Activated CD4-positive, alpha-beta T cell treated with anti-CD3 and anti-CD28 coated beads, Interleukin-2, amount 10 ng/mL, durations not matched to agents 7 days and 5 days (primary cell): ENCODE results near the gene CEACAM1. TPM values are rescaled to one million over a fixed set of nuclear protein-coding genes. Genes with fewer than 3 reads are reported as not detected.
"Not testable (repeated sequence)": the region's sequence is repeated elsewhere in the genome, so short reads cannot be mapped to it uniquely, and the experiment has no call there.

Experiments used
- CTCF ChIA-PET: fragments of 350-600 bp; sonication (Branson Sonifier 250); formaldehyde crosslinking; loops from one replicate; lab custom pipeline; 2021; ENCODE audit warnings: antibody characterized with exemption; lab: Charles Lee
- POLR2A ChIA-PET: fragments of 350-600 bp; sonication (Branson Sonifier 250); formaldehyde crosslinking; loops from one replicate; lab custom pipeline; 2021; ENCODE audit warnings: antibody characterized with exemption; lab: Charles Lee
- DNase-seq: peaks from one replicate; pipeline ENCODE4 v3.0.0-alpha.2; 2020
- H3K27ac Mint-ChIP-seq: one replicate; pipeline ENCODE4 v1.8.0; 2021; ENCODE audit warnings: mild to moderate bottlenecking, moderate library complexity, mixed read lengths
- H3K27me3 Mint-ChIP-seq: one replicate; pipeline ENCODE4 v1.8.0; 2021; ENCODE audit warnings: mixed read lengths
- H3K36me3 Mint-ChIP-seq: one replicate; pipeline ENCODE4 v1.8.0; 2021; ENCODE audit warnings: low read depth, mixed read lengths
- H3K4me1 Mint-ChIP-seq: one replicate; pipeline ENCODE4 v1.8.0; 2021; ENCODE audit warnings: mixed read lengths
- H3K4me3 Mint-ChIP-seq: one replicate; pipeline ENCODE4 v1.8.0; 2021; ENCODE audit warnings: mild to moderate bottlenecking, moderate library complexity, mixed read lengths
- H3K9me3 Mint-ChIP-seq: one replicate; pipeline ENCODE4 v1.8.0; 2021; ENCODE audit warnings: mixed read lengths
- total RNA-seq, 2 experiments: library from RNA; stranded (reverse); gene quantifications; one replicate each; pipeline ENCODE4 v1.2.3, GENCODE V29; 2021

The CEACAM1 gene
- total RNA-seq, 2 experiments from 2014 or later, result 21.0 to 22.2 TPM

DNA sequence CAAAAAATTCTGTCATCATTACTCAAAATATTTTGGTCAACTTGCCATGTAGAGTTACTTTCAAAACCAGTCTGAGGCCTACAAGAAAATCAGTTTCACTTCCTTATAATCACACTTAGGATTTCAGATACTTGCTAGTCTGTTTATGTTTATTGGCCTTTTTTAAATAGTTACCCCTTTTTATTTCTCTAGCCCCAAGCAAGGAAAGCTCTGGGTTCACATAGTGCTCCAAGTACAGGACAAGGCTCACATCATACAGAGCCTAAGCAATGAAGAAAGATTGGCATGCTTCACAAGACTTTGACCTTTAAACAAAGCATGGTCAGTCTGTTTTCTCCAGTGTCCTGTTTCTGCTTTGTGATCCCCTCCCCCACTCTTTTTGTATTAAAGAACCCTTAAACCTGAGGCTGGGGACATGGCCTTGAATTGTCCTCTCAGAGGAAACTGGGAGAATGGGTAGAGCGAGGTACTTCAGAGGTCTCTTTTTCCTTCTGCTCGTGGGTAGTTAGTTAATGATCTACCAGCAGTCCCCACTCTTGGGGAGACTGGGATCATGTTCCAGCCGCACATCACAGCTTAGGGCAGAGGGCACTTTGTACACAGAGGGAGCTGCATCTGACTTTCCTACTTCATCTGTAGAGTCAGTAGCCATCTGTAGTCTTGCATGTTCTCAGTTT is 30.7 kb downstream of the CEACAM1 start:
- no peak overlapping the region for H3K4me3 Mint-ChIP-seq
- no peaks in the 10 kb centered on the region for H3K9me3 Mint-ChIP-seq
- DNase-seq, result no peak
- H3K27me3 Mint-ChIP-seq, result no peaks in the 10 kb centered on the region
- H3K4me1 Mint-ChIP-seq, result peaks cover 40% of the 10 kb centered on the region
- ChIA-PET POLR2A (no interaction called here), CTCF (interaction anchor here (0.8 to 1.4 kb wide), 3 partner anchors 9 to 58 kb away, joined by 3 read pairs; no protein-coding TSS in a partner anchor)
- H3K27ac Mint-ChIP-seq, result peak overlapping the region; percentile 75
- peaks cover 4% of the 10 kb centered on the region for H3K36me3 Mint-ChIP-seq

DNA sequence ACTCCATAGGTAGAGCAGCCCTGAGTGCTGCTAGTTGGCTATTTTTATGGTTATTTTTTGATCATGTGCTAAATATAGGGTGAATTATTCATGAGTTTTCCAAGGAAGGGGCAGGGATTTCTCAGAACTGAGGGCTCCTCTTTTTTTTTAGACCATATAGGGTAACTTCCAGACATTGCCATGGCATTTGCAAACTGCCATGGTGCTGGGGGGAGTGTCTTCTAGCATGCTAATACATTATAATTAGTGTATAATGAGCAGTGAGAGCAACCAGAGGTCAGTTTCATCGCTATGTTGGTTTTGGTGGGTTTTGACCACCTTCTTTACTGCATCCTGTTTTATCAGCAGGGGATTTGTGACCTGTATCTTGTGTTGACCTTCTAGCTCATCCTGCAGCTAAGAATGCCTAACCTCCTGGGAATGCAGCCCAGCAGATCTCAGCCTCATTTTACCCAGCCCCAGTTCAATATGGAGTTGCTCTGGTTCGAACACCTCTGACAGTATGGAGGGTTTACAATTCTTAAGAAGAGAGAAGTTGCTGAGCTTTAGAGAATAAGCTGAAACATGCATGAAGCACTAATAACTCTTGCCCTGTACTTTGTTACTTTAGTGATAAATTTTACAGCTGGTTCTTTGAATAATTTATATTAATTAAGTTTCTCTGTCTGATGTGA is 31.7 kb downstream of the CEACAM1 start:
- H3K27ac Mint-ChIP-seq, result no peak overlapping the region
- peaks cover 4% of the 10 kb centered on the region for H3K36me3 Mint-ChIP-seq
- ChIA-PET POLR2A (no interaction called here), CTCF (interaction anchor here (0.5 to 1.4 kb wide), 2 partner anchors 28 to 56 kb away, joined by 3 to 4 read pairs; no protein-coding TSS in a partner anchor)
- DNase-seq, result no peak
- no peak overlapping the region for H3K4me3 Mint-ChIP-seq
- no peaks in the 10 kb centered on the region for H3K27me3 Mint-ChIP-seq
- H3K9me3 Mint-ChIP-seq, result no peaks in the 10 kb centered on the region
- peaks cover 34% of the 10 kb centered on the region for H3K4me1 Mint-ChIP-seq

DNA sequence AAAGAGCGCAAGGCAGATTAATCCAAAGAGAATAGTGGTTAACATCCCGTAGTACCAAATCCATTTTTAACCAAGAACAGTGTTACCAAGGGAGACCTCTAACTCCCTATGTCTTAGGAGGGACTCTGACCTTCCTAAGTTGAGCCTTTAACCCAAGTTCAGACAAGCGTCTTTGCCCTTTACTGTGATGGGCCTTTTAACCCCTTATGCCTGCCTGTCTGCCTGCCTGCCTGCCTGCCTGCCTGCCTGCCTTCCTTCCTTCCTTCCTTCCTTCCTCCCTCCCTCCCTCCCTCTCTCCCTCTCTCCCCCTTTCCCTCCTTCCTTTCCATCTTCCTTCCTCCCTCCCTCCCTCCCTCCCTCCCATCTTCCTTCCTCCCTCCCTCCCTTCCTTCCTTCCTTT is 32.6 kb downstream of the CEACAM1 start:
- H3K36me3 Mint-ChIP-seq, result peaks cover 4% of the 10 kb centered on the region
- no peaks in the 10 kb centered on the region for H3K27me3 Mint-ChIP-seq
- DNase-seq, result no peak
- CTCF ChIA-PET, result interaction anchor here (0.8 to 1.2 kb wide), 2 partner anchors 12 to 57 kb away, joined by 3 to 4 read pairs; no protein-coding TSS in a partner anchor
- POLR2A ChIA-PET, result no interaction called here
- no peak overlapping the region for H3K27ac Mint-ChIP-seq
- no peak overlapping the region for H3K4me3 Mint-ChIP-seq
- peaks cover 29% of the 10 kb centered on the region for H3K4me1 Mint-ChIP-seq
- H3K9me3 Mint-ChIP-seq, result no peaks in the 10 kb centered on the region

DNA sequence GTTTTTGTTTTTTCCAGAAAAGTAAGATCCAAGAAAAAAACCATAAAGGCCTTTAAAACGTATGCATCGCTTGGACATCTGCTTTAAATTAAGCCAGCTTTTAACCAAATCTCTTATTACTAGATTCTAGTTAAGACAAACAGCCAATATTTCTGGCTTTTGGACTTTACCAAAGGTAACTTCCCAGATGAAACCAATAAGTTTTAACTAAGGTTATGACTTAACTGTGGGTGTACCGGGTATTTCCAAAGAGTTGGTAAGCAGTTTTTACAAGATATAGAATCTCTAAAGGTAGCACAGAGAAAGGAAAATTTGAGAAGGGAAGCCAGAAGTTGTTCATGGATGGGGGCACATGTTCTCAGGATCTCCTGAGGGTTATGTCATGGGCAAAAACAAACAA is 34.0 kb downstream of the CEACAM1 start:
- CTCF ChIA-PET, result interaction anchor here (0.7 to 1.5 kb wide), 2 partner anchors 11 to 44 kb away, joined by 3 read pairs; no protein-coding TSS in a partner anchor

DNA sequence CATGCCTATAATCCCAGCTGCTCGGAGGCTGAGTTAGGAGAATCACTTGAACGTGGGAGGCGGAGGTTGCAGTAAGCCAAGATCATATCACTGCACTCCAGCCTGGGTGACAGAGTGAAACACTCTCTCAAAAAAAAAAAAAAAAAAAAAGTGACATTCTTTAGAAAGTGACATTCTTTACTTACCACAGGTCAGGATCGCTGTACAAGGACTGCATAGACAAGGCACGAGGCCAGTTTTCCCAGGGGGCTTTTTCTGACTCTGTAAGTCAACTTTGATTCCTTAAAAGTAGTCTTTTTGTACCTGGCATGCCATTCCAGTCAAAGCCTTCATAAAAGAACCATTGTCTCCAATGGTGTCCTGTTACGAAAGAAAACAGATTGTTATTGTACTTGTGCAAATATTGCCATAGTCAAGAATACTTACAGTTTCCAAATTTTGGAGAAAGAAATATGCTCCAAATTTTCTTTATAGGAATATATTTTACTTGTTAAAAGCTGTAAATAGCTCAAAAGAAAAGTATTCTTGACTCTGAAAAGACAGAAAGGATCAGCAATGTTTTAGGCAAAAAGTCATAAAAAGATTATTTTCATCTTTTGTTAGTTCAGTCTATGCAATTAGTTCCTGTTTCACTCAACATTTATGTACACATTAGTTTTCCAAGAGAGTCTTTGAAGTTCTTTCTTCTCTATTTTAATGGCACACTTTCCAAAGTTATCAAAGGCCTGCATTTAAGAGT is 39.3 kb downstream of the CEACAM1 start:
- Mint-ChIP-seq H3K36me3 (no peaks in the 10 kb centered on the region), H3K27ac (no peak overlapping the region), H3K4me3 (no peak overlapping the region), H3K27me3 (no peaks in the 10 kb centered on the region), H3K9me3 (no peaks in the 10 kb centered on the region), H3K4me1 (peaks cover 21% of the 10 kb centered on the region)
- no peak for DNase-seq
- ChIA-PET POLR2A (no interaction called here), CTCF (interaction anchor here (2.2 kb wide), 1 partner anchor 9 kb away, joined by 6 read pairs; no protein-coding TSS in a partner anchor)

More for the DNA sequence above, 34.0 kb downstream of the CEACAM1 start:
- H3K4me3 Mint-ChIP-seq, result no peak overlapping the region
- no peak overlapping the region for H3K27ac Mint-ChIP-seq
- POLR2A ChIA-PET, result no interaction called here
- no peaks in the 10 kb centered on the region for H3K27me3 Mint-ChIP-seq
- H3K9me3 Mint-ChIP-seq, result no peaks in the 10 kb centered on the region
- peaks cover 24% of the 10 kb centered on the region for H3K4me1 Mint-ChIP-seq
- H3K36me3 Mint-ChIP-seq, result peaks cover 4% of the 10 kb centered on the region
- DNase-seq, result no peak

DNA sequence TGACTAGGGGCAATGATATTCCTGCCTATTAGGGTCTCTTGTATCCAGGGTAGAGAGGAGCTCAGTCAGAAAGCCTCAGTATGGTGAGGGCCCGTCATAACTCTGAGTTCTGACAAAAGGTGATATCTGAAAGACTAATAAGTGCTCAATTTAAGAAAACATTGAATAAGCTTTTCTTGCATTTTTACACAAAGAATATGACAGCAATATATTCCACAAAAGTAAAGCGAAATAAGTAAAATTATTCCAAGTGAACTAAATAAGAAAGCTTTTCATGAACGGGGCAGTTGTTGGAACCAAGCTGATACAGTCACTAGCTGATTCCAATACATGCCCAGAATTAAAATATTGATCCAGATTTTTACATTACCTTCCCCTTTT is 40.5 kb downstream of the CEACAM1 start:
- ChIA-PET POLR2A (no interaction called here), CTCF (interaction anchor here (2.2 kb wide), 1 partner anchor 8 kb away, joined by 6 read pairs; no protein-coding TSS in a partner anchor)
- Mint-ChIP-seq H3K27me3 (no peaks in the 10 kb centered on the region), H3K4me1 (peaks cover 24% of the 10 kb centered on the region), H3K9me3 (no peaks in the 10 kb centered on the region), H3K4me3 (no peak overlapping the region), H3K36me3 (peaks cover 2% of the 10 kb centered on the region), H3K27ac (no peak overlapping the region)
- DNase-seq, result no peak

DNA sequence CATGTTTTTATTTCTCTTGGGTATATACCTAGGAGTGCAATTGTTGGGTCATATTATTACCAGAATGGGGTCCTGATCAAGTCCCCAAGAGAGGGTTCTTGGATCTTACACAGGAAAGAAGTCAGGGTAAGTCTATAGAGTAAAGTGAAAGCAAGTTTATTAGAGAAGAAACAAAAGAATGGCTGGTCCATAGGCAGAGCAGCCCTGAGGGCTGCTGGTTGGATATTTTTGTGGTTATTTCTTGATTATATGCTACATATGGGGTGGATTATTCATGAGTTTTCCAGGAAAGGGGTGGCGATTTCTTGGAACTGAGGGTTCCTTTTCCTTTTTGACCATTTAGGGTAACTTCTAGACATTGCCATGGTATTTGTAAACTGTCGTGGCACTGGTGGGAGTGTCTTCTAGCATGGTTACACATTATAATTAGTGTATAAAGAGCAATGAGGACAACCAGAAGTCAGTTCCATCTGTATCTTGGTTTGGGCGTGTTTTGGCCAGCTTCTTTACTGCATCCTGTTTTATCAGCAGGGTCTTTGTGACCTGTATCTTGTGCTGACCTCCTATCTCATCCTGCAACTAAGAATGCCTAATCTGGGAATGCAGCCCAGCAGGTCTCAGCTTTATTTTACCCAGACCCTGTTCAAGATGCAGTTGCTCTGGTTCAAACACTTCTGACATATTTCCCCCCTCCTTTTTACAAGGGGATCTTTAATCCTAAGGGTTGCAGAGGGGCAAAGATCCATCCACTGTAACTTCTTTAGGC is 41.1 kb downstream of the CEACAM1 start:
- DNase-seq, result peak; percentile 37
- H3K4me3 Mint-ChIP-seq, result no peak overlapping the region
- POLR2A ChIA-PET, result no interaction called here

DNA sequence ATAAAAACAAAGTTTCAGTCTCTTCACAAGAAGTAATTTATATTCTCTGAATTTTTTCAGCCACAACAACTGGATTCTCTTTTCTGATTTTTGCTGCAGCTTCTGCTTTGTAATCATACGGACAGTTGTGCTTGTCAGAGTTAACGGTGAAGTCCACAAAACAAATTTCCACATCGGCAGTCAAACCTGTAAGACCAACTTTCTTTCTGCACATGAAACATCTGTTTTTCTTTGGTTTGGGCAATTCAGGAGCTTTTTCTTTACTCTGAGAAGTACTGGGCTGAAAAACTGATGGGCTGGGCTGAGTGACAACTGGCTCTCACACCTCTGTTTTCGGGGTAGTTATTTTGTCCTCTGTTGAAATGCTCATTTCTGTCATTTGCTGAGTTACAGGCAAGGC is 43.2 kb downstream of the CEACAM1 start:
- peaks cover 37% of the 10 kb centered on the region for H3K4me1 Mint-ChIP-seq
- CTCF ChIA-PET, result interaction anchor here (0.8 kb wide), 1 partner anchor 44 kb away, joined by 4 read pairs; the partner anchor contains the start of gene CEACAM1
- H3K4me3 Mint-ChIP-seq, DNase-seq, H3K27ac Mint-ChIP-seq, POLR2A ChIA-PET, H3K27me3 Mint-ChIP-seq, H3K9me3 Mint-ChIP-seq, H3K36me3 Mint-ChIP-seq: not testable (repeated sequence)

More for the DNA sequence above, 41.1 kb downstream of the CEACAM1 start:
- Mint-ChIP-seq H3K27me3 (no peaks in the 10 kb centered on the region), H3K4me1 (peaks cover 24% of the 10 kb centered on the region), H3K27ac (no peak overlapping the region), H3K9me3 (no peaks in the 10 kb centered on the region), H3K36me3 (peaks cover 2% of the 10 kb centered on the region)
- CTCF ChIA-PET, result interaction anchor here (2.2 kb wide), 1 partner anchor 8 kb away, joined by 6 read pairs; no protein-coding TSS in a partner anchor

DNA sequence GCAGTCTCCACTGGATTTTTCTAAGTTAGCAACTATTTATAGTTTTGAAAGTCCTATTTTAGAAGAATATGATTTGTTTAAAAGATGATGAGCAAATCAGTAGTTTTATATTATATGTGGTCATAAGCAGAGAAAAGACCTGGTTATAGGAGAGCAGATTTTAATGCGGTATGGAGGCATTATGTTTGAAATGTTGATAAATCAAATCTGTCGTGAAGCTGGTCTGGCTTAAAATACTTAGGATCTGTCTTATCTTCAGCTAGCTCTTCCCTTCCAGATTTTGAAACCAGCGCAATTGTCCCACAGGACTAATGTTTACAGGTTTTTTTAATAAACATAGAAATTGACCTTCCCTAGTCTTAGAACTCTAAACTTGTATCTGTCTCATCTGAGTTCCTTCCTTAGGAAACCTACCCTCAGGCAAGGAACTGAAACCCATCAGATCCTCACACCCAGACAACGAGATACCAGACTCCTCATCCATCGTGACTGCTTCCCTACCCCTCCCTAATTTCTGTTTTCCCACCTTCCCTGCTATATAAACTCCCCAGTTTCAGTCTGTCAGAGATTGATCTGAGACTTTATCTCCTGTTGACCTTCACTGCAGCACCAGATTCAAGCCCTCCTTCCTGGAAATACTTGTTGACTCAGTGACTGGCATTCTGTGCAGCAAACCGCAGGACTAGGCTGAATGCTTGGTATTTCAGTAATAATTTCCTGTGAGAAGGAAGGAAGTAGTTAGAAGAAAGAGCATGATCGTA is 47.8 kb downstream of the CEACAM1 start:
- ChIA-PET CTCF (no interaction called here), POLR2A (no interaction called here)
- Mint-ChIP-seq H3K4me3 (peak overlapping the region; percentile 16), H3K27ac (peak overlapping the region; percentile 71), H3K4me1 (peaks cover 33% of the 10 kb centered on the region), H3K27me3 (no peaks in the 10 kb centered on the region), H3K36me3 (peaks cover 4% of the 10 kb centered on the region), H3K9me3 (peaks cover 3% of the 10 kb centered on the region)
- peak; percentile 29 for DNase-seq

DNA sequence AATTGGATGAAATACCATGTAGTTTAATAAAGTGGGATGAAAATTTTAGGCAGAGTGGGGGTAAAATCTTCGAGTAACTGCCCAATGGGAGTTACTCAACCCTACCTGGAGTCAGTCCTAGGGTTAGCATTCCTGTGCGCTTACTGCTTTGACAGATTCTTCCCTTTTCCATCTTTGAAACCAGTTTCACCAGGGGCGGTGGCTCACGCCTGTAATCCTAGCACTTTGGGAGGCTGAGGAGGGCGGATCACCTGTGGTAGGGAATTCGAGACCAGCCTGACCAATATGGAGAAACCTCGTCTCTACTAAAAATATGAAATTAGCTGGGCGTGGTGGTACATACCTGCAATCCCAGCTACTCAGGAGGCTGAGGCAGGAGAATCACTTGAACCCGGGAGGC is 48.5 kb downstream of the CEACAM1 start:
- H3K27me3 Mint-ChIP-seq, result peaks cover under 1% of the 10 kb centered on the region
- no peak for DNase-seq
- H3K4me1 Mint-ChIP-seq, result peaks cover 30% of the 10 kb centered on the region
- ChIA-PET POLR2A (no interaction called here), CTCF (interaction anchor here (1.0 kb wide), 1 partner anchor 8 kb away, joined by 6 read pairs; no protein-coding TSS in a partner anchor)
- H3K27ac Mint-ChIP-seq, result no peak overlapping the region
- no peak overlapping the region for H3K4me3 Mint-ChIP-seq
- H3K36me3 Mint-ChIP-seq, result peaks cover 4% of the 10 kb centered on the region
- peaks cover 3% of the 10 kb centered on the region for H3K9me3 Mint-ChIP-seq

DNA sequence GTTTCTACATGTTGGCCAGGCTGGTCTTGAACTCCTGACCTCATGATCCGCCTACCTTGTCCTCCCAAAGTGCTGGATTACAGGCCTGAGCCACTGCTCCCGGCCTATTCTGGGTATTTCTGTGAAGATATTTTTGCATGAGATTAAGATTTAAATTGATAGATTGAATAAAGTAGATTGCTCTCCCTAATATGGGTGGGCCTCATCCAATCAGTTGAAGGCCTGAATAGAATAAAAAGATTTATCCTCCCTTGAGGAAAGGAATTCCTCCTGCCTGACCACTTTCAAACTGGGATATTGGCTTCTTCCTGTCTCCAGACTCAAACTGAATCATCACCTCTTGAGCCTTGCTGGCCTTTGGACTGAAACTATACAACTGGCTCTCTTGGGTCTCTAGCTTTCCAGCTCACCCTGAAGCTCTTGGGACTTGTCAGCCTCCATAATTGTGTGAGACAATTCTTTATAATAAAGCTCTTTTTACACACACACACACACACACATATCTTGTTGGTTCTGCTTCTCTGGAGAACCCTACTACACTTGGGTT is 49.4 kb downstream of the CEACAM1 start:
- Mint-ChIP-seq H3K27me3 (peaks cover 2% of the 10 kb centered on the region), H3K4me1 (peaks cover 25% of the 10 kb centered on the region), H3K27ac (no peak overlapping the region), H3K36me3 (peaks cover 4% of the 10 kb centered on the region), H3K9me3 (peaks cover 3% of the 10 kb centered on the region), H3K4me3 (no peak overlapping the region)
- DNase-seq, result no peak
- CTCF ChIA-PET, result interaction anchor here (1.0 kb wide), 1 partner anchor 9 kb away, joined by 6 read pairs; no protein-coding TSS in a partner anchor
- POLR2A ChIA-PET, result no interaction called here
